ENCODE measurements around the gene CEP85L.

Gene CEP85L

DNA sequence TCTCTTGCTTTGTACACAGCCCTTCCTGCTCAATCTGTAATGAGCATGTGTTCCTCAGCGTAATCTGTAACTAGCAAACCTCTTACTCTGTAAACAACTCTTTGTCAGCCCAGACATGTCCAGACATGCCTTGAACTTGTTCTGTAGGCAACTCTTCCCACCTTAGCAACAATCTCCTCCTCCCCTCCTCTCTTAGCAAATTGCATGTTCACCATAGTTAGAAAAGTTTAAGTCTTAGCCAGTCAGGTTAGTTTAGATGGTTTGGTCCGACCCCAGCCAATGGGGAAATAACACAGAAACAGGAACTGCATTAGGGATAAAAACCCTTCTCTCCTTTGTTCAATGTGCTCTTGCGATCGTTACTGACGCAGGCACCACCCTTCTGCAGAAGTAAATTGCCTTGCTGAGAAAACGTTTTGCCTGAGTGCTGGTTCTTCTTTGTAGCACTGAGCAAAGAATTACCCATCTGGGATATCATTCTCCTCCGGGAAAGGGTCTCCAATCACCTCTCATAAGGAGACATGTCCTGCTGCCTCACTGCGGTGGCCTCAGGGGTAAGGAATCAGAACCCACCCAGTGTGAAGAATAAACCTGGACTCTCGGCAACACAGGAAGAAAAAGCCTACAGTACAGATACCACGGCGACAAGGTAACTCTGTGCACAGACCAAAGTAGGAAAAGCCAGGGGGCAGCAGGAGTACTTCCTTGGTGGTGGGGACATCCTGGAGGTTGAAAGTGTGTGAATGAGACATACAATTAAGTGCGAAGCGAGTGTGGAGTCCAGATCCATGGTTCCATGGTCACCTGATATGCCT lies 77.1 kb downstream of the CEP85L start:
- no peak for DNase-seq

DNA sequence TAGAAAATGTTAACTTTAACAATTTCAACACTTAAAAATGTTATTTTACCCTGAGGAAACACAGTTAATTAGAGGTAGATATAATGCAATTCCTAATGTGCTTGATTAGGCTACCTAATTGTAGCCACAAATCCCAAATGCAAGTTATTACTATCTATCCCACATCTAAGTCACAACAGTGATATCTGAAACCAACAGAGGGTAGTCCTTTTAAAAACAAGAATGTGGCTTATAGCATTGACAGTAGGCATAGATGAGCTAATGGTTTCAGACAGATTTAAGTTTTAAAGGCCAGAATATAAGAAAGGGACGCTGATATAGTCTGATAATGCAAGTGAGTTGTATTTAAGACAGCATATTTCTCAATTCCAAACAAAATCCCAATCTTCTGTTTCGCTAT lies 80.3 kb downstream of the CEP85L start:
- no peak for DNase-seq

DNA sequence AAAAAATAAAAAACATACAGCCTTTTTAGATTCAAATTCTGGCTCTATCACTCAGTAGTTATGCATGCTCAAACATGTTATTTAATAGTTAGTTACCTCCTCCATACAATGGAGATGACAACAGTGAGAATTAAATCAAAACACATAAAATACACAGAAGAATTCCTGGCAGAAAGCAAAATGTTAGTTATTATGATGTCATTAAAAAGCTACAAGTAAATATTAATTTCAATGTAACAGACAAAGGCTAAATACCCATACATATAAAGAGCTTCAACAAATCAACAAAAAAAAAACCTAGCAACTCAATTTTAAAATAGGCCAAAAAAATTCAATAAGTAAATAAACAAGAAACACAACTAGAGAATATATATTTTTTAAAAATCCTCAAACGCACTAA lies 81.9 kb downstream of the CEP85L start:
- DNase-seq: no peak

DNA sequence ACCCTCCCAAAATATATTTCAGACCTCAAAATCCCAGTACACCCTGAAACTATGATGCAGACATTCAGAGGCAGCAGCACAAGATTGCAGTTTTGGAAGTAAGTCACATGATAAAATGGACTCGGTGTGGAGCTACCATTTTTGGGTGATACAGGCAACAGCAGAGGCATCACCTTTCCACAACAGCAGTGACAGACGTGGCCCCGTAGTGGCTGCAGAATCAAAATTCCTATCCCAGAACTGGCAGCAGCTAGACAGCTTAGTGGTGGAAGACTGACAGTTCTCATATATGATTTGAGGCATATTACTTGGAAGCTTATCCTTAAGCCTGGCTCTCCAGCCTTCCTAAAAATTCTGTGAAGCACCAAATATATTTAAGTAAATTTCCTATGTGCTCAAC lies 83.4 kb downstream of the CEP85L start:
- DNase-seq: no peak

DNA sequence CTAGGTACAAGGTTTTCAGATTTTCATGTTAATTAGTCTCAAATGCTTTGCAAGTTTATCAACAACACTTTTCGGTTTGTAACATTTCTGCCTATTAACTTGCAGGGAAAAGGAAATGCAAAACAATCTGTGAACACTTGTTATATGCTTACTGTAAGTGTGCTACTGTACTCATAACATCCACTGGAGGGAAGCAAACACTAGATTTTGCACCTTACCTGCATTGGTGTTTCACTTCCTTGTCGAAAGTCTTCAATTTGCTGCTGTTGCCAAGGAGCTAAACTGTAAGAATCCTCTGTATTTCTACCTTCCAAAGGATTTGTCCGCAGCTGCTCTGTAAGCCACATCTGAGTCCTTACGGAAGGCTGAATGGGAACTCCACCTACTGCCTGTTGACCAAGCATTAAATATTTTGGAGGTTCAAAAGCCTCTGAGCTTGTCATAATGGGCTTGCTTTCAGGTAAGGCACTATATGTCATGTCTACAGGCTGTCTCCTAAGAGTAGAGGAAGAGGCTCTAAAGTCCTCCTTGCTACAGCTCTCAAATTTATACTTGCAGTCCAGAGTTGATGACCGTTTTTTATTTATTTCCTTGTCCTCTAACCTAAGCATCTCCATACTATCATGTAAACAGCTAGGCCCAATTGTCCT lies 86.0 kb downstream of the CEP85L start:
- DNase-seq: peak; percentile 26 to 73

DNA sequence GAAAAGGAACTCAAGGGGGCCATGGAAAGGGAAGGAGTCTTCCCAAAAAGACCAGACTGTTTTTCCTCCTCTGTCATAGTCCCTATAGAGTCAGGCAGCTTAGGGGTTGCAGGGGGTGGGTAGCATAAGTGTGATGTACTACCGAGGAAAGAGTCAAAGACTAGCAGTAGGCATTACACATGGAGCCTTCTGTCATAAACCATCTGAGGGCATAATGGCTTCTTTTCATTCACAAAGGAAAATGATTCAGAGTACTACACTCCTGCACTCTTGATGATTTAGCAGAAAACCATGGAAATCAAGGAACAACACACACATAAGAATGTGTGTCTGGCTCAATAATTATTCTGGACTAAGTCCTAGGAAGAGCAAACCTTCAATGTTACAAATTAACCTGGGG lies 88.4 kb downstream of the CEP85L start:
- no peak for DNase-seq

DNA sequence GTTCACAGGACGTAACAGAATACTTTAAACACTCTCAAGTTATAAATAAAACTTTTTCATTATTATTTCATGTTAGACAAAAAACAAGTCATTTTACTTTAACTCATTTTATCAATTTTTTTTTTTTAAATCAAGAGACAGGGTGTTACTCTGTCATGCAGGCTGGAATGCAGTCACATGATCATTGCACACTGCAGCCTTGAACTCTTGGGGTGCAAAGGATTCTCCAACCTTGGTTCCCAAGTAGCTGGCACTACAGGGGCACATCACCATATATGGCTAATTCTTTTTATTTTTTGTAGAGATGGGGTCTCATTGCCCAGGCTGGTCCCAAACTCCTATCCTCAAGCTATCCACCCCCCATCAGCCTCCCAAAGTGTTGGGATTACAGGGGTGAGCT lies 89.1 kb downstream of the CEP85L start:
- no peak for DNase-seq

DNA sequence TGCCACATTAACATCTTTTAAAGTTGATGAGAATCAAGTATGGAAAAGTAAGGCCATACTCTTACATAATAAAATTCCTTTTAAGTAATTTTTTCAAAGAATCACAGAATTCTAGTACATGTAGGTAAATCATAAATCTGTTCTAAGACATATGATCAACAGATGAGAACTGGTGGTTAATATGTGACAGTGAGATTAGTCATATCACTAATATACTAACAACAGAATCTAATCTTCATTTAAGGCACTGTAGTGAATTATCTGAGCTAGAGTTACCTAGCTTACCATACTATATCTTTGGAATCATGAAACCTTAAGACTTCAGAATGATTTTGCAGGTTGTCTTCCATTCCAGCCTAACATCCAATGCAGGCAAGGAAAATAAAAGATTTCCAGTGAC lies 91.7 kb downstream of the CEP85L start:
- DNase-seq: no peak

DNA sequence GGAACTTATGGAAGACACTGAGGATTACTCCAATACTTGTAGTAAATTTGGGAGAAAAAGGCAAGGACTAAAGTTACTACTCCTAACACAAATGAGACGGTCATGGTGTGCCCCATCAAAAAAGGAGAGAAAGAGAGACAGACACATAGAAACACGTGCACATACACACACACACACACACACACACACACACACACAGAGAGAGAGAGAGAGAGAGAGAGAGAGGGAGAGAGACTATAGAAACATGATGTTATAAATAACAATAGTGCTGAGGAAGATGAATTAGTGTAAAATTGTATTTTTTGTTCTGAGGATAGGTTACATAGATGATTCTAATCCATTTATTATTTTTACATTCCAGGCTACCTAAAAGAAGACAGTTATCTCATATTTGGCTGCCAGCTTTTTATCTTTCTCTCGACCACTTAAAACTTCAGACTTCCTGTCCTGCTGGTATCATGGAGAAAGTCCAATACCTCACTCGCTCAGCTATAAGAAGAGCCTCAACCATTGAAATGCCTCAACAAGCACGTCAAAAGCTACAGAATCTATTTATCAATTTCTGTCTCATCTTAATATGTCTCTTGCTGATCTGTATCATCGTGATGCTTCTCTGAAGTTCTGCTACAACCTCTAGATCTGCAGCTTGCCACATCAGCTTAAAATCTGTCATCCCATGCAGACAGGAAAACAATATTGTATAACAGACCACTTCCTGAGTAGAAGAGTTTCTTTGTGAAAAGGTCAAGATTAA lies 92.8 kb downstream of the CEP85L start:
- peak; percentile 28 to 68 for DNase-seq

DNA sequence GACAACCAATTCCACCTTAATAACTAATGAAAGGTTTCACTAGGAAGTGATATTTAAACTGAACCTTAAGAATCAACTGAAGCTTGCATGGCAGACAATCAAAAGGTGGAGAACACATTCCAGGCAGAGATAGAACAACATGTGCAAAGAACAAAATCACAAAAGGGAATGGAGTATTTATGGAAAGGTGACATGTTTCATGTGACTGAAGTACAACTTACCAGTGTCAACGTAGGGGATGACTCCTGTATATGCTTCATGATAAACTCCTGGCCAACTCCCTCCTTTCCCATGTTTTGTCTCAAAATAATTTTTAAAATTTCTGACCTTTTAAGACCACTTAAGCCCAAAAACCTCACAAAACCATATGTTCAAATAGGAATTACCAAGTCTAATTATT lies 96.7 kb downstream of the CEP85L start:
- no peak for DNase-seq

DNA sequence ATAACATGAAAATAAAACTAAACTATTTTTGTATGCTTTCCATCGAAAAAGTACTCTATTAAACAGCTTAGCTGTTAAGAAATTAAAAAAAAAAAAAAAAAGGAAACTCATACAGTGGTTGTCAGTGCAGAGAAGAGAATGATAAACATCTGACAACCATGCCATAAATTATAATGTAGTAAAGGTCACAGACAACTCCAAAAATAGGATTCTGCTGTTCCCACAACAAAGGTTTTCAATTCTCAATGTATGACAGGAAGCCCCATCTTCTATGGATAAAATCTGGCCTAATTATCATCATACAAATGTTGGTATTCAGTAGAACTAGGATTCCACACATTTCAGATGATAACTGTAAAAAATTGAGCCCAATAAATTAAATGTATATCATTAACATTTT lies 98.3 kb downstream of the CEP85L start:
- DNase-seq: no peak

DNA sequence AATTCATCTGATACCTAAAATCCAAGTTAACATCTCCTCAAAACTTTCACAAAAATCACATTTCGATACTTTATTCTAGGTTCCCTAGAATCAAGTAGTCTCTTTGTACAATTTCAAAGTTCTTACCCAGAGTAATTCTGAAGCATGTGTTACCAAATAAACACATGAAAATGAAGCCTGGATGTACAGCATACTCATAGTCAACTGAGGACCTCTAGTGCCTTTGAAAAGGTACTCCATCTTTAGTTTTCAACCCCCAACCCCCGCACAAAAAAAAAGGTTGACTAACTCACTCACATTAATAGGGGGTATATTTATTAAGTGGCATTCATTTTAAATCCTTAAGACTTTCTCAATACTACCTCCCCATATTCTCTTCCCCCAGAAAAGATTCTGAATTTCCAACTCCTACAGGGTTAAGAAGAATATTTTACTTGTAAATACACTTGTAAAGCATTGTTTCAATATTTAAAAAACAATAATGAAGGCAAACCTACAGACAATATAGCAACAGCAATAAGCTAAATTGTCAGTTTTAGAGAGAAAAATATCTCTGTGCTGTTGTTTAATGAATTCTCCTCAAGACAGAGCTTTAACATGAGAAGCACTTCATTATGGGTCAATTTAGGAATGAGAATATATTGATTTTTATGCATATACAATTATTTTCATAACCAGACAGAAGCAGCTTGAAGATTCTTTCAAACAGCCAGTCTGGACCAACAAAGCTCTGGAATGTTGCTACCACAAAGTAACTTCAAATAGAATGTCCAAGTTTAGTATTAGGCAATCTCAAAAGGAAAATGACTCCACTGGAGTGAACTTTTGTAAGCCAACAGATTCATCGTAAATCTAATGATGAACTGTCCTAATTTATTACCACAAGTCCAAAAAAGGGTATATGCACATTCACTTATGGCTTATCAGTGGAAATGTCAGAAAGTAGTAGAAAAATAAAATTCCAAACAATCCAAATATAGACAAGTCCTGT lies 100.0 kb downstream of the CEP85L start:
- DNase-seq: peak in 1 of 2 donors; percentile 55

DNA sequence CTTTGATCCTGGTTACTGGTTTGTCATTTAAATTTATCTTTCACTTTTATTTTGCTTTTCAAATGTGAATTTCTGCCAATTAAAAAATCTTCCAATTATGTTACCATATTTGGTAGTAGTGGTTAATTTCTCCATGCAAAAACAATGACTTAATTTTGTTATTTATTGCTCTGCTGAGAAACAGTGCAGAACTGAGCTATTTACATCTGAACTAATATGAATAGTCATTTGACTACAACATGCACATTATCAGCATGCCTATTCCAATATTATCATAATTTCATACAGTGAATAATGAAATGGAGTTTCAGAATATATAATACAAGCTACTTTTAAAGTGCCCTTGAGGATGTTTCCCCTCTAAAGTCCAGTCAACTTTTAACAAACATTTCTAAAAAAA lies 102.8 kb downstream of the CEP85L start:
- DNase-seq: no peak

DNA sequence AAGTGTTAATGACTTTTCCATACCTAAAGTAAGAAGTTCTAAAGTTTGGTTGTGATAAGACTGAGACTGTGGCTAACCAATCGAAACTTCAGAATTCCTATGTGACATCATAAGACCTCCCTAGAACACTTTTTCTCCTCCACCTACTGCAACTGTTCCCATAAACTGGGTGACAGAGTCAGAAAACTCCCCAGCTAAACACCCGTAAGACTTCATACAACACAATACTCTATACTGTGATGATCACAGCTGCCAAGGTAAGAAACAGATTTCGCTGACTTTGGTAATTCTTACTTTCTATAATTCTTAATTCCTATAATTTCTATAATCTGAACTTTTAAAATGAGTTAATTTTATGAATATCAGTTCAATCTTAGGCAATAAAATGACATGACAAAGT lies 103.3 kb downstream of the CEP85L start, which contains the start of gene PLN:
PLN (plus strand) TSS at position 161 of the 400 bp plus-strand sequence. CDS start 10,626 bp downstream, outside the sequence.
- DNase-seq: no peak

DNA sequence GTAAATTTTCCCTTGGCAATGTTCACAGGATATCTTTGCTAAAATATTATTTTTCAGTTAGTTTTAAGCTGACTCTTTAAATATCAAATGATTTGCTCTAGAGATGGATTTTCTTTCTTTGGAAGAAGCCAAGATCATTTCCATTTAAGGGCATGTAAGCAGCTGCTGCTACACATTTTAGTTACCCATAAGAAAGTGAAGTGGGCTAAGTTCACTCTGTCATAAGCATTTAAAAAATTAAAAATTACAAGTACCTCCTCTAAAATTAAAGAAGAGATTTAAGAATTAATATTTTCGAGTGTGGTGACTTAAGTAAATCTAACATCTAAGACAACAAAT lies 104.5 kb downstream of the CEP85L start:
- DNase-seq: no peak

DNA sequence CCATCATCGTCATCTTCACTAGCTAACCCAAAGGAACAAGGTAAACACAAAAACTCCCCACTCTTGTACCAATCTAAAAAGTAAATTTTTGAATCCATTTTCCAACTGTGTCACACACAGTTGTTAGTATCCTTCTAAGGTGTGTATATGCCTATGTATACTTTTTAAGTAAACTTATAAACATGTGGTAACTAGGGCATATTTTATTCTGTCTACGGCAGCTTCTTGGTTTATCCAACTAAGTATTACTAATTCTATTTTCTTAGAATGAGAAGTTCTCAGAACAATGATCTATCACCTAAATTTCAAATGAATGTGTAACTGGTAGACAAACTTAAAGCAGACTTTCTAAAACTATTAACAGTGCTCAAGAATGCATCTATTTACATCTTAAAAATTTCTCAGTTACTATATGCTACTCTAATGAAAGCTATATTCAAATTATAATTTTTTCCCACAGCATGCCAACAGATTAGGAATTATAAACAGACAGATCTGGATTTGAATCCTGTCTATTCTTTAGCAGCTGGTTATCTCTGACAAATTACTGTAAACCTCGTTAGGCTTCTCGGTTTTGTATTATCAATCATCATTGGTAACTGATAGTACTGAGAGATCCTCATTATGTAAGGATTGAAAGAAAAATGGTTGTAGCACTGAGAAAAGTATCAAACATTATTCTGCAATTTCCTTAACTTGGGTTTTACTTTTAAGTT lies 105.1 kb downstream of the CEP85L start:
- no peak for DNase-seq

DNA sequence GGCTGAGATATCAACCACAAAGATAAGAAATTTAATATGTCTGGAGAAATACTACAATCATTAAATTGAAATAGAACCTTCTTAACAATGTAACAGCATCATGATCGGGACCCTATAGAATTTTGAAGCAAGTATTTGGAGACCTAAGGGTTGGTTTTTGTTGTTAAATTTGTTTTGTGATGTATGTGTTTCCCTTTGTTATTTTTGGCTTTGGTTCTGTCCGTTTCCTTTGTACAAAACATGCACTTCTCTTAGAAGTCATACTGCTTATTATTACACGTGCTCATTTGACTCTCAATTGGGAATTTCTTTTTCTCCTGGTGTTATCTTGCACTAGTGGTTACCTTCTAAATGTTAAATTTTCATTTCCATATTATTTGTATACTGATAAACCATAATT lies 107.3 kb downstream of the CEP85L start:
- no peak for DNase-seq

DNA sequence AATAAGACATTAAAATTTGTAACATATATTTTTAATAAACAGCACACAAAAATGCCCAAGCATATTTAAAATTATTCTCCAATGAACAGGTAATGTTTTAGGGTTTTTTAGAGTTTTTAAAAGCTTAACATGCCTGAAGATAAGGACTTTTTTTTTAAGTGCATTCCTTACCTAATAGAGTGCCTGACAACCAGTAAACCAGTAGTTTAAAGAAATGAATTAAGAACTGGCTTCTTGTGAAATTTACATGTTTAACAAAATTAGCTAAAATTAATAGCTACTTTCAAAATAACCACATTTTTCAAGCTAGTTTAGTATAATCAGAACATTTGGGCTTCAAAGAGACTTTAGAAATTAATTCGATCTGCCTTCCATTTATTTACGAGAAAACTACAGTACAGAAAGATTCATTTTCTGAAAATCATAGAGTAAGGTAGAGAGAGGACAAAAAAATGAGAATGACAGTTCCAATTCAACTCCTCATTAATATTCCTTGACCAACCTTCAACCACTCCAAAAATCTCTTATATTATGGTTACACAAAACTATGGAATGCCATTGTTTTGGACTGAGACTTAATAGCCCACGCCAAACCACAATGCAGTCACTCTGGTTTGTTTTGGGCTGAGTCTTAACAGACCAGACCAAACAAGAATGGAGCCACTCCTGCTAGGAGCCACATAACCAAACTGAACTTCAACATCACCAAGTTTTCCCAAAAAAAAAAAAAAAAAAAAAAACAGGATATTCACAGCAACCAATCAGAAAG lies 109.0 kb downstream of the CEP85L start:
- DNase-seq: no peak

DNA sequence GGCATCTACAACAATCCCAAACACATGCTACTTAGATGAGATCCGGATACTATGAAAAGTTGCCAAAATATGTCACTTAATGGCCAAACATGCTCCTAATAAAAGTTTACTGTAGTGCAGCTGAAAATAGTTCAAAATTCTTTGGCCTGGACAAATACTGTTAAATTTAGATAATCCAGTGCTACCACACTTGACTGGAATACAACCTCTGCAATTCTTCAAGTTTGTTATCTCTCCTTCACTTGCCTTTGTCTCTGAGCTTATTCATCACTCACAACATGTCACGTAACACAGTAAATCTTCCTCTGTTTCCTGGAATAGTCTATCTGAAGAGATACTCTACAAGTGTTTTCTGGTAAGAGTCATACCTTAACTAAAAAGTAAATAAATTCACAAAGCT lies 113.8 kb downstream of the CEP85L start:
- DNase-seq: no peak

DNA sequence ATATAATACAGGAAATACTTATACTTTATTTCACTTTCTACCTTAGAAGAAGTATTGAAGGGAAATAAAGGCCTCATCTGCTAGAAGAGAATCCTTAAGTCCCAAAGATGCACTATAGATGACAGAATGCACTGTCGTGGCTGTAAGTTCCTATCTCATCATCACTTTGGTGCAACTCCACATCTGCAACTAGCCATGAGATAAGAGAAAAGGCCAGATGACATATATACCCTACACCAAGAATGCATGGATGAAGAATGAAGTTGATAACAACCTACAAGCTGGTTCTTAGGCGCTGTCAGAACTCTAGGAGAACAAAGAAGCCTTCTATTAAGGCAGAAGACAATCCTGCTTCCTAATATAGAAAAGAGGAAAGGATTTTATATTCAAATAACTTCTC lies 114.9 kb downstream of the CEP85L start:
- no peak for DNase-seq

DNA sequence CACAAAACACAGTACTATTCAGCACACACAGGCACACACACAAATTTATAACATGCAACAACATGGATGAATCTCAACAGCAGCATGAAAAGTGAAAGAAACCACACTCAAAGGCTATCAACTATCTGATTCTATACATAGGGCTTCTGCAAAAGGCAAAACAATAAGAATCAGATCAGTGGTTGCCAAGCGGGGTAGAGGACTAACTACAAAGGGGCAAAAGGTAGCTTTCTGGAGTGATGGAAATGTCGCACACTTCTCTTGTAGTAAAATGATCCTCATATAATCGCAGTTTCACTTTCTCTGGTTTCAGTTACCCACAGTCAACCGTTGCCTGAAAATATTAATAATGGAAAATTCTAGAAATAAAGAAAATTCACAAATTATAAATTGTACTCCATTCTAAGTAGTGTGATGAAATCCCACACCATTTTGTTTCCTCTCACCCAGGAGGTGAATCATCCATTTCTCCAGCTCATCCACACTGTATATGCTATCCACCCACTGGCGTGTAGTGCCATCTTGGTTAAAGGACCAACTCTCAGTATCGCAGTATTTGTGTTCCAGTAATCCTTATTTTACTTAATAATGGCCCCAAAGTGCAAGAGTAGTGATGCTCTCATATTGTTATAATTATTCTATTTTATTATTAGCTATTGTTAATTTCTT lies 116.1 kb downstream of the CEP85L start:
- no peak for DNase-seq
